ENCODE results near the gene TSPAN17. TPM values are rescaled to one million over a fixed set of nuclear protein-coding genes. Genes with fewer than 3 reads are reported as not detected.

Gene TSPAN17
- total RNA-seq, 1 experiment from 2014 or later = 50.1 TPM

GRCh38 chr5:176639208-176639607, 8.1 kb upstream of the TSPAN17 start (continued):
- TF ChIP-seq CTCF (IDR thresholded peaks at IDR 0.05 in 2 of 3, conservative IDR thresholded peaks at IDR 0.05 in 1 of 3; ENCODE audit: borderline replicate concordance in 1 of 3, insufficient read depth in 1 of 3, low read depth in 2 of 3, low read length in 2 of 3) = no peak
- no peak for TF ChIP-seq ZBTB33 (IDR thresholded peaks at IDR 0.05; ENCODE audit: extremely low read depth, insufficient replicate concordance, low read length)
- no peak for TF ChIP-seq FOSL1 (IDR thresholded peaks at IDR 0.05; ENCODE audit: low read depth)
- no peak for TF ChIP-seq JUND (IDR thresholded peaks at IDR 0.05)

DNA sequence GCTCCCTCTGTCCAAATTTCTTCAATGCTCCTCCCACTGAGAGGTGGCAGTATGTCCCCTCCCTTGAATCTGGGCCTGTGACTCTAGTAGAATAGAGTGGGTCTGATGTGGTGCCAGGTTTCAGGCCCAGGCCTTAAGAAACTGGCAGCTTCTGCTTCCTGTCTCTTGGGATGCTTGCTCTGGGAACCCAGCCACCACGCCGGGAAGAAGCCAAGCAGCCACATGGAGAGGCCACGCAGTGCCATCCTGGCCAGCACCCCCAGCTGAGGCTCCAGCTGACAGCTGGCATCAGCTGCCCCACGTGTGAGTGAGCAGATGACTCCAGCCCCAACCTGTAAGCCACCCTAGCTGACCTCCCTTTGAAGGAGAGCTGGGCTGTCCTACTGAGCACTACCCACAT, 7.3 kb upstream of the TSPAN17 start:
- Histone ChIP-seq H3K4me3 (replicated peaks in 1 of 2; ENCODE audit: low read depth in 1 of 2, low read length in 2 of 2) (no peak overlapping the region), H3K4me2 (ENCODE audit: low read length) (no peak overlapping the region), H3K9me3 (ENCODE audit: control insufficient read depth in 1 of 2, insufficient read depth in 1 of 2, low read depth in 1 of 2, low read length in 2 of 2) (no peaks in the 10 kb centered on the region), H4K20me1 (ENCODE audit: insufficient read depth) (no peaks in the 10 kb centered on the region), H3K36me3 (ENCODE audit: control insufficient read depth in 1 of 2, insufficient read depth in 2 of 2, low read length in 2 of 2) (no peaks in the 10 kb centered on the region), H3K27me3 (ENCODE audit: insufficient read depth, low read length) (no peaks in the 10 kb centered on the region), H2AFZ (ENCODE audit: low read depth, low read length, poor library complexity, severe bottlenecking) (no peak overlapping the region), H3K9ac (ENCODE audit: low read length) (no peak overlapping the region), H3K27ac (ENCODE audit: low read depth, low read length) (no peak overlapping the region), H3K9me2 (ENCODE audit: insufficient read depth) (no peaks in the 10 kb centered on the region), H3K4me1 (ENCODE audit: control insufficient read depth in 1 of 2, insufficient read depth in 2 of 2, low read length in 2 of 2) (peaks cover 2 to 17% of the 10 kb centered on the region in 2 experiments; a peak in 3 of 4 replicates), H3K79me2 (ENCODE audit: insufficient read depth, low read length) (no peaks in the 10 kb centered on the region)
- intact Hi-C loops (cut with micrococcal nuclease) = no loop called here
- no peak for TF ChIP-seq MAX (IDR thresholded peaks at IDR 0.05)
- TF ChIP-seq CTCF (IDR thresholded peaks at IDR 0.05 in 2 of 3, conservative IDR thresholded peaks at IDR 0.05 in 1 of 3; ENCODE audit: borderline replicate concordance in 1 of 3, insufficient read depth in 1 of 3, low read depth in 2 of 3, low read length in 2 of 3) = no peak
- no peak for TF ChIP-seq EZH2phosphoT487 (IDR thresholded peaks at IDR 0.05; ENCODE audit: borderline replicate concordance)
- TF ChIP-seq YY1 (IDR thresholded peaks at IDR 0.05; ENCODE audit: extremely low read depth, insufficient replicate concordance, low read depth, low read length) = no peak
- TF ChIP-seq EZH2 (IDR thresholded peaks at IDR 0.05) = no peak
- no peak for TF ChIP-seq POLR2AphosphoS5 (IDR thresholded peaks at IDR 0.05; ENCODE audit: low read depth, low read length)
- ChIA-PET CTCF (no interaction called here), RAD21 (ENCODE audit: low non-redundant PET in 1 of 2, low total read pairs in 2 of 2, uncharacterized antibody in 2 of 2, unreplicated experiment in 2 of 2) (no interaction called here), POLR2A (no interaction called here)
- DNase-seq (ENCODE audit: low read depth, low spot score) (no peak), ATAC-seq (no peak)
- BruUV-seq (replicated peaks) = no TSS peak

Measured in HCT116 (cell line).